HG03521 (cell line): ENCODE measurements around the gene SUPT20HL1.
"Not testable (repeated sequence)": the region's sequence is repeated elsewhere in the genome, so short reads cannot be mapped to it uniquely, and the experiment has no call there.

Experiments used
- ATAC-seq: cut with Tn5 transposase; IDR thresholded peaks from one replicate; pipeline ENCODE4 v1.9.1; 2021; ENCODE audit warnings: mild to moderate bottlenecking, moderate library complexity; ENCODE audit not compliant: unreplicated experiment

The SUPT20HL1 gene

GRCh38 chrX:24362089-24362745 lies 1.8 kb downstream of the SUPT20HL1 start:
- not testable (repeated sequence) for ATAC-seq

- not testable (repeated sequence) for ATAC-seq
These were observed 3.2 kb downstream of the SUPT20HL1 start for GRCh38 chrX:24363432-24364181.

GRCh38 chrX:24364326-24364725 lies 3.9 kb downstream of the SUPT20HL1 start:
- ATAC-seq: no peak

GRCh38 chrX:24364851-24365538 lies 4.6 kb downstream of the SUPT20HL1 start:
- ATAC-seq: no peak

- ATAC-seq: not testable (repeated sequence)
These were observed 6.4 kb downstream of the SUPT20HL1 start for GRCh38 chrX:24366762-24367400.

GRCh38 chrX:24369816-24370215 lies 9.4 kb downstream of the SUPT20HL1 start:
- no peak for ATAC-seq

GRCh38 chrX:24371391-24371972 lies 11.0 kb downstream of the SUPT20HL1 start:
- ATAC-seq: no peak

GRCh38 chrX:24372021-24372763 lies 11.8 kb downstream of the SUPT20HL1 start:
- ATAC-seq: no peak

GRCh38 chrX:24375600-24376131 lies 15.2 kb downstream of the SUPT20HL1 start:
- ATAC-seq: no peak

- no peak for ATAC-seq
These were observed 16.0 kb downstream of the SUPT20HL1 start for GRCh38 chrX:24376403-24376802.

- ATAC-seq: no peak
These were observed 16.8 kb downstream of the SUPT20HL1 start for GRCh38 chrX:24377195-24377594.

GRCh38 chrX:24377911-24378468 lies 17.6 kb downstream of the SUPT20HL1 start:
- ATAC-seq: no peak

- ATAC-seq: no peak
These were observed 18.3 kb downstream of the SUPT20HL1 start for GRCh38 chrX:24378706-24379105.

- no peak for ATAC-seq
These were observed 20.1 kb downstream of the SUPT20HL1 start for GRCh38 chrX:24380262-24381187.

- ATAC-seq: not testable (repeated sequence)
These were observed 21.9 kb downstream of the SUPT20HL1 start for GRCh38 chrX:24382315-24382714.

- ATAC-seq: no peak
These were observed 27.3 kb downstream of the SUPT20HL1 start for GRCh38 chrX:24387724-24388123.

- no peak for ATAC-seq
These were observed 30.9 kb downstream of the SUPT20HL1 start for GRCh38 chrX:24391389-24391788.

GRCh38 chrX:24391843-24392242 lies 31.4 kb downstream of the SUPT20HL1 start:
- no peak for ATAC-seq

GRCh38 chrX:24392709-24393108 lies 32.3 kb downstream of the SUPT20HL1 start:
- no peak for ATAC-seq
